A673 (cell line): ENCODE data around the gene SH3TC2.

Source experiments
- EZH2 ChIP-seq: fragments of 200-600 bp; sonication (generic); IDR thresholded peaks from 2 replicates; pipeline ENCODE4 v1.6.1; 2017; ENCODE audit warnings: borderline replicate concordance, low read depth, mild to moderate bottlenecking, mixed read lengths, antibody characterized with exemption, low read length; ENCODE audit not compliant: poor library complexity, severe bottlenecking
- TF ChIP-seq, protein P1 (sequence below): fragments of 300-800, 200-600 bp; sonication (generic); conservative IDR thresholded peaks from 2 replicates; pipeline ENCODE4 v1.5.1; 2017; ENCODE audit warnings: low read depth, mild to moderate bottlenecking, antibody characterized with exemption, low read length, moderate library complexity, mixed read lengths

DNA sequence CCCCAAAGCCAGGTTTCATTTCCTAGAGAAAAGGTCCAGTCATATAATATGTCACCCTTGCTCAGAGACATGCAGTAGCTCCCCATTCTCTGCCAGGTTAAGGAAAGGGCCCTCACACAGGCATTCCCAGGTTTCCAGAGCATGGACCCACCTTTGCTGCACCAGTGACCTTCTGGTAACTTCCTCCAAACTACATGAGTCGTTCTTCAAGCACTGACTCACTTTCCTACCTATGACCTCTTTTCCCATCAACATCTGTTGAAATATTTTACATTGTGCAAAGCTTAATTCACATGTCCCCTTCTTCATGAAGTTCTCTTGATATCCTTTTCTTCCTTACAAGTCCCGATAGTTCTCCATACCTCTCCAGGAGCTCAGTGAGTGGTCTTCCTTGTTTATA, 25.9 kb downstream of the SH3TC2 start:
- TF ChIP-seq, protein P1, sequence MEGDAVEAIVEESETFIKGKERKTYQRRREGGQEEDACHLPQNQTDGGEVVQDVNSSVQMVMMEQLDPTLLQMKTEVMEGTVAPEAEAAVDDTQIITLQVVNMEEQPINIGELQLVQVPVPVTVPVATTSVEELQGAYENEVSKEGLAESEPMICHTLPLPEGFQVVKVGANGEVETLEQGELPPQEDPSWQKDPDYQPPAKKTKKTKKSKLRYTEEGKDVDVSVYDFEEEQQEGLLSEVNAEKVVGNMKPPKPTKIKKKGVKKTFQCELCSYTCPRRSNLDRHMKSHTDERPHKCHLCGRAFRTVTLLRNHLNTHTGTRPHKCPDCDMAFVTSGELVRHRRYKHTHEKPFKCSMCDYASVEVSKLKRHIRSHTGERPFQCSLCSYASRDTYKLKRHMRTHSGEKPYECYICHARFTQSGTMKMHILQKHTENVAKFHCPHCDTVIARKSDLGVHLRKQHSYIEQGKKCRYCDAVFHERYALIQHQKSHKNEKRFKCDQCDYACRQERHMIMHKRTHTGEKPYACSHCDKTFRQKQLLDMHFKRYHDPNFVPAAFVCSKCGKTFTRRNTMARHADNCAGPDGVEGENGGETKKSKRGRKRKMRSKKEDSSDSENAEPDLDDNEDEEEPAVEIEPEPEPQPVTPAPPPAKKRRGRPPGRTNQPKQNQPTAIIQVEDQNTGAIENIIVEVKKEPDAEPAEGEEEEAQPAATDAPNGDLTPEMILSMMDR: no peak
- TF ChIP-seq EZH2: no peak
